Ureter (tissue), 1 donor: ENCODE data around the gene C12orf75. TPM values are rescaled to one million over a fixed set of nuclear protein-coding genes. Genes with fewer than 3 reads are reported as not detected.

Experiments
- DNase-seq: peaks from one replicate; pipeline ENCODE4 v3.0.0-alpha.2; 2020; ENCODE audit warnings: low spot score
- total RNA-seq: library from RNA; stranded (reverse); gene quantifications from one replicate; pipeline ENCODE4 v1.2.4, GENCODE V29; 2023
- donor health status: DM: yes; HTN: yes; CAD: no.

Gene C12orf75
- total RNA-seq, 1 donor from 2014 or later, result 31.3 TPM

- DNase-seq, result no peak
Measured at GRCh38 chr12:105418229-105418628, 87.7 kb downstream of the C12orf75 start.

- no peak for DNase-seq
Measured at GRCh38 chr12:105418821-105419291, 88.4 kb downstream of the C12orf75 start.

GRCh38 chr12:105419606-105420005 is 89.1 kb downstream of the C12orf75 start:
- DNase-seq, result no peak

GRCh38 chr12:105420046-105420445 is 89.6 kb downstream of the C12orf75 start:
- DNase-seq, result no peak

- DNase-seq, result peak; percentile 76
Measured at GRCh38 chr12:105420659-105421240, 90.3 kb downstream of the C12orf75 start.

Other genes starting within 250 kb of the C12orf75 start
- 19.1 TPM for gene ALDH1L2, start 246.2 kb upstream of the C12orf75 start, total RNA-seq
- gene WASHC4, start 223.0 kb upstream of the C12orf75 start, total RNA-seq, result 54.4 TPM
- gene APPL2, start 94.5 kb upstream of the C12orf75 start, total RNA-seq, result 36.5 TPM